Activated CD4-positive, alpha-beta T cell treated with anti-CD3 and anti-CD28 coated beads, Interleukin-2, amount 50 U/mL, for 16 hours (primary cell): ENCODE measurements around the gene CD47.

ENCODE experiments used
- DNase-seq: peaks from one replicate; pipeline ENCODE4 v3.0.0-alpha.2; 2020

Gene CD47

DNA sequence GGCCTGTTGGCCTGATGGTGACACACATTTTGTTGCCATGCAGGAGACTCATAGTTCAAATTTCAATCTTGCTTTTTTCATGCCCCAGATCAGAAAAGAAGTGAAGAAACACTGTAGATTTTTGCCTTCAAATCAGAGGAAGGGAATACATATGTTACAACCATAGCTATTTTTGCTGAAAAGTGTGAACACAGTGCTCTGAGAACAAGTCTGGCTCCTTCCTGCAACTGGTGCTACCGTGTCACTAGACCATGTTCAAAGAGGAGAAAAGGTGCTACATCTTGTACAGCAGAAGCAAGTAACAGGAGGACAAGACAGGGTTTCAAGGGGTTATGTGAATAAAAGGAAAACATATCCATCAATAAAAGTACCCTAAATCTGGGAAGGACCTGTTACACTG lies 44.6 kb downstream of the CD47 start:
- DNase-seq, result no peak

DNA sequence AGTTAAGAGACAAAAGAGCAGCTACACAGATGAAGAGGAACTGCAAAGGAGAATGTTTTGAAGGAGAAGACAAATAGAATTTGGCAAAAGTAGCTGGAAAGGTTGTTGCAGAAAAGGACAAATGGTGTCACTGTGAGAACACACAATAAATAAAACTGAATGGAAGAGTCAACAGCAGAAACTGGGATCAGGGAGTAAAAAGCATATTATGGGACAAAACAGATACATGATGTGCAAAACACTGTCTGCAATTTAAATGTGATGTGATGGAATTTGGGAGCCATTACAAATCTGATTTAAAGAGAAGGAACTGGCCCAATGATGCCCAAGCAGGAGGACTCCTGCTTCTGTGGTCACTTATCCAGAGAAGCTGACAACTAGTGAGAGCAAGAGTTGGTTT lies 46.1 kb downstream of the CD47 start:
- no peak for DNase-seq

DNA sequence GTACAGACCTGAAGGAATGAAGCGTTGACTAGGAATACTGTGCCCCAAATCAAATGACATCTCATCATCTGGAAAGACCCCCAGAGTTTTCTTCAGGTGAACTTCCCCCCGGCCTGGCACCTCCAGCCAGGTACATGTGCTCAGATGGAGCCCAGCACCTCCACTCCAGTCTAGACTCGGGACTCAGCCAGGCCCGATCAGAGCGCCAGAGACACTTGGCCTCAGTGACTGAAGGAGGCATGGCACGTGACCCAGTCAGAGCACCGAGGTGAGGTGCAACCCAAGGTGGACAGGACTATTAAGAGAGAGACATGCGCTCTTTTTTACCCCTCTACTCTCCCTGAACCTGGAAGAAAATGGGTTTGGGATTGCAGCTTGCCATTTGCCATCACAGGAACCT lies 48.5 kb downstream of the CD47 start:
- DNase-seq, result no peak

DNA sequence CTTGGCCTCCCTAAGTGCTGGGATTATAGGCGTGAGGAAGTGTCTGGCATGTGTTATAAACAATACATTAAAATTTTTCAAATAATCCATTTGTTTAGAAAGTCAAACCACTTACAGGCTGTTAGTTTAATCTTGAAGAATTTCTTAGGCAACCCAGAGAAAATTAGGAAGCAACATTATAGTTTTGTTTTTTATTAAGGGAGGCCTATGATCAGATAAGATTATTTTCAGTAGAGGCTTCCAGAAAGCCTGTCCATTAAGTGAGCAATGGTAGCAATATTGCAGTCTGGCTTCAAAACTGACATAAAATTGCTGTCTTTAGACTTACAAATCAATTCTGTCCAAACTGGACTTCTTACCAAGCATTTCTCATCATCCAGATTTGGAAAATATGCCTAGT lies 49.6 kb downstream of the CD47 start:
- DNase-seq, result no peak

DNA sequence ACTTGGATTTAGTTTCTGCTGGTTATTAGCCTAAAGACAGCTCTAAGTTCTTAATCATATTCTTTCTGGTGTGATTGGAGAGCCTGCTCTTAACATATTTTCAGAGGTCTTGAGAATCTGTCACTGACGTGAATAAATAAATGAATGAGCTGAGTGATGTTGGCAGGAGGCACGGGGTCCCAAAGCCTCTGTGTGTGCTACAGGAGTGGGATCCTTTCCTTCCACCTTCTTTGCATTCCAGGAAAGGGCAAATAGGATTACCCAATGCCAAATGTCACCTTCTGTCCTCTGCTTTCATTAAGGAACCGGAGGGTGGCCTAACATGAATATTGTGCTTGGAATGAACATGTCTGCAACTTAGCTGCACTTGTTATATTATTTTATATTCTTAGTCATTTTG lies 53.1 kb downstream of the CD47 start:
- no peak for DNase-seq

DNA sequence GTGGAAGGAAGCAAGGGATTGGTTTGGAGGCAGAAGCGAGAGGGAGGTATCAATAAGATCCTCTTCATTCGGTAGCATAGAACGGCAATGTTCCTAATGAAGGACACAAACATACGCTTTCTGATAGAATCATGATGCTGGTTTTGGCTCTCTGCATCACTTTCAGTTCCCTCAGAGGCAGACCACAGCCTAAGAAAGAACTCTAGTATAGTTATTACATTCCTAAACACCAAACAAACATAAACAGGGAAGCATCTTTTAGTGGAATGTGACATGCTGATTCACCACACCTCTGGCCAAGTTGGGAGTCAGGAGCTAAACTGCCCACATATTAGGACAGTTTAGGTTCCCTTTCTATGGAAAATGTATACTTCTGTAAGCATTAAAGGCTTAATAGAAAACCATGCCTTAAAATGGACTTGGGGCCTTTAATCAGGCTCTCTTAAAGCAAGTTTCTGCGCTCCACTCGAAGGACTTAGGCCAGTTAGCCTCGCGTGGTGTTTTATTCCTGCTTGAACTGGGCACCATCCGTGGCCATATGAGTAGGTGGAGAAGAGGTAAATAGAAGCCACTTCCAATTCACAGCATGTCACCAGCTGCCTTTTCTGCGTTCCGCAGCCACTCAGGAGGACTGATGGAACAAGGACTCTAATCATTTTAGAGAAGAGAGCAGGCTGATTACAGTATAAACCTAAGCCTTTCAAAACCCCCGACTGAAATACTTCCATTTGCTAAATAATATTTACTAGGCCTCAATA lies 53.7 kb downstream of the CD47 start:
- DNase-seq, result no peak

DNA sequence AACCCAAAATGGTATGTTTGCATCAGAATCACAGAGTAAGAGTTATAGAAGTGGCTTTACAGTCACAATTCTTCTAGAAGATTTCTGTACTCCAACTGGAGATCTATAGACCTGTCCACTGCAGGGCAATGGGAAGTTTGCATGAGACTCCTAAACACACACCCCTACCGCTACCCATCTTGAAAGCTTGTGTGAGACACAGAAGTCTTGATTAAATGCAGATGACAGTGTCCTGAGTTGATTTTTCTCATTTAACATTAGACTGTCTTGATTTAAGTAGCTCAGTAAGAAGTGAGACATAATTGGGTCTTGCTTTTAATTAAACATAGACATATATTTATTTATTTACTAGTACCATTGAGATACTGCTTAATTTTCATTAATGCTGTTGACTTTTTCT lies 54.4 kb downstream of the CD47 start:
- DNase-seq, result no peak

DNA sequence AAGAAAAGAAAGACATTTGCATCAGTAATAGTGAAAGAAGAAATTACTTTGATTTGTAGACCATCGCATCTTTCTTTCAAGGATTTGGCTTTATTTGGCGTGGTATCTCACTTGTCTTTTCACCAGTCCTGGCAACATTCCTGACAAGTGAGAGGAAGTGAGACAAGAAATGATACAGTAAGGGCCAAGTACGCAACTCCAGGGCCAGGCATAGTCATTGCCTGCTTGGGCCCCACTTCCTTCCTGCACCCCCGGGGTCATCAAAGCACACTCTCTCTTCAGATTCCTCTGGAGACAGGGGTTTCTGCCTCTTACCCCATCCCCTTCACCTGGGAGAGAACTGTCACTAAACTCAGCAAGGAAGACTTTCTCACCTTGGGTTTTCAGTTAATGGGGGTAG lies 55.1 kb downstream of the CD47 start:
- DNase-seq, result no peak

DNA sequence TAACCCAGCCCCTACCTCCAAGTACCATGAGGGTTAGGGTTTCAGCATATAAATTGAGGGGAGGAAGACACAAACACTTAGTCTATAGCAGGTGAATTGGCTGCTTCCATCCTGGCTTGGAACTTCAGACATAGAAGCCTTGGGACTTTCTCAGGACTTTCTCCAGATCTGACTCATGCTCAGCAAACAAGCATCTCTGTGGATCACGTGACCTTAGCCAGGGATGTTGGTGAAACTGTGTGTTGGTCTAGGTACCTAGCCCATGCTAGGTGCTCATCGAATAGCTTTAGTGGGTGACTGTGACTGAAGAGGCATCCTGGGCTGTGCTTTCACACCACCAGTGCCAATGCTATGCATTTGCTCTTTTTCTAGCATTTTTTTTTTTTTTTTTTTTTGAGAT lies 58.9 kb downstream of the CD47 start:
- DNase-seq, result no peak

DNA sequence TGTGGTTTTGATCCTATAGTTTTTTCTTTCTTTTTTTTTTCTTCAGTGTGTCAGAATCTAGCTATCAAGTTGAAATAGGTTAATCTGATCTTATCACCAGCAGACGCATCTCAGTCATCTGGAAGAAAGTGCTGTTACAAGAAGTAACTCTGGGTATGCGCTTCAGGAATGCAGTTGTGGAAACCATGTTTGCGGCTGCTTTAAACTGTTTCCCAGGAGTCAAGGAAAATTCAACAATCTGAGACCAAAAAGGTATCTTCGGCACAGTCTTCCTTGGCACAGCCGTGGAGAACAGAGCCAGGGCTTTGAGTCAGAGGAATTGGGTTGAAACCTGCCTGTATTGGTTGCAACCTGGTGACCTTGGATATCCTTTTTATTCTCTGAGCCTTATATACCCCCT lies 59.9 kb downstream of the CD47 start:
- DNase-seq, result no peak

DNA sequence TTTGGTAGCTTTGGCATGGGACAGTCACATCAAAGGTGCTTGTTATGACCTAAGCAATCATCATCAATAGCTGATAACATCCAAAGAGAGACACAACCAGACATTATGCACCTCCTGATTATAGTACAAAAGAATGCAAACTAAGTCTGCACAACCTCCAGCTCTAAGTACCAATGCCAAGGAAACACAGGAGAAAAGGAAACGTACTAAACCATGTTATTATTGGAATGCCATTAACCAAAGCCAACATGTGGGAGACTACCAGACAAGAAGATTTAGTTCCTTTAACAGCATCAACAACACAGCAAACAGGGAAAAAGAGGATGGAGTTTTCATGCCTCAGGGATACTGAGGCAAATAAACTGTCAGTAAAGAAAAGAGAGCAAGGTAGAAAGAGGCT lies 61.4 kb downstream of the CD47 start:
- no peak for DNase-seq

DNA sequence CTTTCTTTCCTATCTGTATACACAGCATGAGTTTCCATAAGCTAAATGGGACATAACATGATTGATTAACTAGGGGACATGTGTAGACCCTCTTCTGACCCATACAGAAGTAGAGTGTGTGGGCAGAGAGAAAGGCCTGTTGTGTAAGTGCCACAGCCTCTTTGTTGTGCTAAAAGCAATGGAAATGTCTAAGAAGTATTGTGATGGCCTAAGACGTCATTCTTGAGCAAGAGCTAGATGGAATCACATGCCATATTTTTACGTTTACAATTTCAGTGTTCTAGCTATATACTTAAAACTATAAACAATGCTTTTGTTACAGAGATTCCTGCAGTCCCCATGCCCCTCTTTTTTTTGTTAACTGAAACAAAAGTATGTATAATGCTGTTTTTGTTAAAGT lies 61.9 kb downstream of the CD47 start:
- DNase-seq, result no peak

DNA sequence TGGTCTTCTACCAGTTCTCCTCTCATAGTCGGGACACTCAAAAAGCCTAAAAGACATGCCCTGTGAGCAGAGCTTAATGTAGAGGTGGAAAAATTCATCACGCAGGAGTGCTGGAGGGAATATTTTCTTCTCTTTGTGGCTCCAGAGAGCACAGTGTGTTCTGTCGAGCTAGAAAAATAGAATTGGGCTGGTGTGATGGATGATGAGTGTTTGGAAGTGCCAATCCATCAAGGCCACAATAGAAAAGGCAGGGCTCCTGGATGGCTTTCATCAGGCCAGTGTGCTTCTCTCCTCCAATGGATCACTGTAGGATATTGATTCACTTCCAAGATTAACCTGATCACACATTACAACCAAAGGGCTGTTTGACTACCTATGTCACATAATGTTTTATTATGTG lies 65.7 kb downstream of the CD47 start:
- no peak for DNase-seq

DNA sequence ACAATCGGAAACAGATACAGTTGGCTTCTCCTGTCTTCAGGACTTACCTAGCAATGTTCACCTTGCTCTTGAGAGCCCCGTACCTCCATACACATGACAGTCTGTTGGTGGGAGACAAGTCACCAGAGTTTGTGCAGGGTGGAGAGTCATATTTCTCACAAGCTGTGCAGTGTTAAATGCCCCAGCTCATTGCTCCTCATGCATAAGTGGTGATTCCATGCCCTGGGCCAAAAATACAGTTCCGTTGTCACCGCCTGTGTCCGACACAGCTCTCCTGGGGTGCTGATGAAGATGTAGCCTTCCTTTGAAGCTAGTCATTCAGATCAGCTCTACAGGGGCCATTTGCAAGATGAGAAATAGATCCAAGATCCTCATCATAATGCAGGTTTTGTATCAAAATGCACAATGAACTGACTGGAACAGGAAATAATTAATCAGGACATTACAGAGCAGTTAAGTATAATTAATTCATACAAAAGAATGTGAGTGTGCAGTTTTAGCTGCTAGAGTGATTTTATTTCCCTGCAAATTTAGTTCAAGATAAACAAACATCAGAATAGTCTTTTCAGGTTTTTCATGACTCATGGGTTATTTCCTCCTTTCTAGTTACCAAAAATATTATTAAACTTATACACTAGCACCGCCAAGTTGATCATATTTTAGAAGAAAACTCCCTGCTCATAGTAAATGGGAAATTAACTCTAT lies 66.5 kb downstream of the CD47 start:
- no peak for DNase-seq

DNA sequence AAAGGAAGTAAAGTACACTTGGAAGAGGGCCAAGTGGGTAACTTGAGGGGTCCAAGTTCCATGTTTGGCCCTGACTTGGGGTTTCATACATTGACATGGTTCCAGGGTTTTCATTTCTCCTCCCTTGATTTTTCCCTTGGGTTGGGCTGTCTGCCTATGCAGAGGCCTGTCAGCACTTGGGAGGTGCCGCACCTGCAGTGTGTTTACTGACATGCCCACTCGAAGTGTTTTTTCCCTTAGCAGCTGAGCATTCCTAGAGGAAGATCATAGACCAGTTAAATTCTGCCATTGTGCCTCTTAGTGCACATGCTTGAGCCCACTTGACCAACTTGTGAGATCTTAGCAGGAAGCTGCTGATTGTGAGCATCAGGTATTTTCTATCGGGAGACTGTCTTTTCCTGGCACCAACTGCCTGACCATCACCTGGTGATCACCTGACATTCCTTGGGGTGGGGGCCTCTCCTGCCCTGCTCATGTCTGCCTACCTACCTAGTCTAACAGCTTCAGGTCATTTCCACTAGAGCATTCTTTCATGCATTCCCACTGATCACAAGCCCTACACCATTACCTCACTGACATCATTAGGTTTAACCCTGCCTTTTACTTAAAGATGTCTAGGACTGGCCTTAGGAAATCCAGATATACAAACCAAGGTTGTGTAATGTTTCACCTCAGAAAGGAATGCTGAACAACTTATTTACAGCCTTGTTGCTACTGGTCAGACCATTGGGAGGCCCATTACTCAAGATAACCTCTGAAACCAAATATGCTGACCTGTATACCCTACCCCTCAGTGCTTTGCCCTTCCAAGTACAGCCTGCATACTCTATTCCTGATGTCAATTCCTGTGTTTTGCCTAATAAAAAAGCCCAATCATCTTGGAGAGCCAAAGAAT lies 68.3 kb downstream of the CD47 start:
- no peak for DNase-seq

DNA sequence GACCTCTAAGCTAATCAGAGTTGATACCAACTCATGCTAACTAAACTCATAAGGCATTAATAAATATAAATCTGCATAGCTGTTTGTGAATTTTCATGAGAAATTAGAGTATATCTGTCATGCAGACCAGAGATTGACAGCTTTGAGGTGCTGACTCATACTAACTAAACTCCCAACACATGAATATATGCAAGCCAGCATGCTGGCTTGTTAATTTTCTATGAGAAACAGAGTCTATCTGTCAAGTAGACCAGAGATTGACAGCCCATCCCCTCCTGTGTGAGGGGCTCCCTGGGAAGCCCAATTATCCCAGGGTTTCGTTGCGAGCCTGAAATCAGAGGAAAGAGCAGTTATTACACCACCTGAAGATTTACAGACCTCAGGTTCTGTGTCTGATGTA lies 69.3 kb downstream of the CD47 start:
- no peak for DNase-seq

DNA sequence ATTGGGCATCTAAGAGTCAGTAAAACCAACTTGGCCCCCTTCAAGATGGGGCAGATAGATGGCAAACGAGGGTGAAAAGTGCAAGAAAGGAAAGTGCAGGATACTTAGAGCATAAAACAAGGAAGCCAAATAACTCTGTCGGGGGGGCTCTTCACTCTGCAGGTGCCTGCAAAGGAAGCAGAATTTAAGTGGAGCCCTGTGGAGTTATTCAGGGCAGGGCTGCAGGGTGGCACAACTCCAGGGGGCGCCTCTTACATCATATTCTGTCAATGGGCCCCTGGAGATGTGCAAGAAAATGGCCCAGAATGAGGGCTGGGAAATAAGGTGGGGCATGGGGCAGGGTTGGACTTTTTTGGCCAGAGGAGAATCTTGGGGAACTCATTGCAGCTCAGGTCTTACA lies 69.7 kb downstream of the CD47 start:
- no peak for DNase-seq

DNA sequence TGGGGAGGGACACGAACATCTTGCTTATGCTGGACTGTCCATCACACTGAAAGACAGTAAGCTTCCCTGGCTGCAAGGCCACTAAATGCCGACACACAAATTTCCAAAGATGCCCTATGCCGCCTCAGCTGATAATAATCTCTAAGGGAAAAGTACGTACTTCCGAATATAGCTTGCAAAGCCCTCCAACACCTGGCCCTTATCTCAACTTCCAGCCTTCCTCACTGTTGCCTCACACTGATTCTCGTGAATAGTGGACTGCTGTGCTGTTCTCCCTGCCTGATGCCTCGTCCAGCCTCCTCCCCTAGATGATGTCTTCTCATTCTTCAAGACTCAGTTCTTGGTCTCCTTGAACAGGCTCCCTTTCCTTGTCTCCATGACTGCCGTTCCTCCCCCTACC lies 72.3 kb downstream of the CD47 start:
- DNase-seq, result no peak

DNA sequence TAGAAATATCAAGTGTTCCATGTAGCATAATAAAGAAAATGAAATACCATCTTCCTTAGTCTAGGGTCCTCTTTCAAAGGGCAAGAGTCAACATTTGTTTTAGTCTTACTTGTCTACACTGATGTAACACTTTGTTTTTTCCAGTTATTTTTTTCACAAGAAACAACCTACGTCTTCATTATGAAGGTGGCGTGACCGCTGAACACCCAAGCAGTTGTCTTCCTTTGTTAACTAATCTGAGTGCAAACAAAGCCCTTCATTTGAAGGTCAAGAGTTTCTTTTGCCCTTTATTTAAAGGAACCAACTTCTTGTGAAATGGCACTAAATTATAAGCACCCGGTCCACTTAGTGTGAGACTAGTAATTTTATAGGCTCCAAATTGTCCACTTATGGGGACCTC lies 73.2 kb downstream of the CD47 start:
- DNase-seq, result no peak

DNA sequence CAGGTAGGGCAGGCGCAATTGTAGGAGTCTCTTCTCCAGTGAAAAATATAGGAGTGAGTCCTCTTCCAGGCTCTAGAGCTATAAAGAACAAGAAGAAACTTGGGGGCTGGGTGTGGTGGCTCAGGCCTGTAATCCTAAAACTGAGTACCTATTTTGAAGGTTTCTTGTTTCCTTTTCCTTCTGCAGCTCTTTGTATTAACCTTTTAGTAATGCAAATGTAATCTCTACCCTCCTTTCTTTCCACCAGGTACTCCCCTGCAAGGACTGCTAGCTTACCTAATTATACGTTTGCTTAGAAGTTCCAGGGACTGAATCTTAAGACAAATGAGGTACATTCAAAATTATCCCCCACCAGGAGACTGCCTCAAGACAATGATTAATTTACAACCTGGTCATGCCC lies 75.9 kb downstream of the CD47 start:
- no peak for DNase-seq

DNA sequence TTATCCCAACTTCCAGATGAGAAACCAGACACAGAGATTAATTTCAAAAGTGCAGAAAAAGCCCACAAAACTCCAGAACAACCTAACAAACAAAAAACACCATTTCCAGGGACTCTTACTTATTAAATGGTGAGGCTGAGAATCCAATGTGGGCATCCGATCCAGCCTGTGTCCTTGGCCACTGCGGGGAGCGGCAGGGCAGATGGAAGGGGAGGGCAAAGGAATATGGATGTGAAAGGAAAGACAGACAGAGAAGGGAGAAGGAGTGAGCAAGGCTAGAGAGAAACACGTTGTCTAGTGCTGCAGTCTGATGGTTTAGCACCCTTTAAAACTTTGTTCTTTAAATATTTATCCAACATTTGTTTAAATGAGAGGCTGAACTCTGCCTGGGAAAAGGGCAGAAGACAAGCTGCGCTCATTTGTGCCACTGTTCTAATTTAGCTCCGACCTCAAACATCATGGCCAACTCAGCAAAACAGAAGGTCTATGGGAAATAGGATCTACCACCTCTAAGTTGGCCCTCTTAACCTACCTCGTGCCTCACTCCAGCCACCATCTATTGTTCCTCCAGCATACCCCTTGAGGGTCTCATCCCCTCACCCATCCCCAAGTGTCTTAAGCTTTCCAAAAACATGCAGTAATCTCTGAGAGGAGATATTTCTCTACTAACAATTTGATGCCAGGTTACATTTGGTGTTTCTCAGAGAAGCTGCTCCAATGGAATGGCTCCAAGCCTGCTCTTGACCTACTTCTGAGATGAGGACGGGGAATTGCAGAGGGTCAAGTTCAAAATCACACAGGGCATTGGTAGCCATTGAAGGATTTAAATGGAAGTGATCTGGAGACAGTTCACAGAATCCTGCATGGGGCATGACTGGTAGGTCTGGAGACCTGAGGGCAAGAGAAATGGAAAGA lies 77.4 kb downstream of the CD47 start:
- no peak for DNase-seq

DNA sequence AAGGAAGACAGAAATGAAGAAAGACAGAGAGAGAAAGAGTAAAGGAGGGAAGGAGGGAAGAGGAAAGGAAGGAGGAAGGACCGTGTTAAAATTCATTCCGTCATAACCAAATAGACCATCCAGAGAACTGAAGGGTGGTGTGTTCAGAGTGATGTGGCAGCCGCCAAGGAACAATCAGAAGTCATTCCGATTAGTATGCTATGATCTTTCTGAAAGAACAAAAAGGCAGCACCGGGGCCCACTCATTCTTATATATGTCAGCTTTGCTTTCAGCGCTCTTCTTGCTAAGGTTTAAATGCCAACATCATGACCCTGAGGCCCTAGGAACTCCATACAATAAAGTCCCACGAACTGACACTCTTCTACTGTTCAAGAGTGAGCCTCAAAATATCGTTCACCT lies 78.5 kb downstream of the CD47 start:
- no peak for DNase-seq

DNA sequence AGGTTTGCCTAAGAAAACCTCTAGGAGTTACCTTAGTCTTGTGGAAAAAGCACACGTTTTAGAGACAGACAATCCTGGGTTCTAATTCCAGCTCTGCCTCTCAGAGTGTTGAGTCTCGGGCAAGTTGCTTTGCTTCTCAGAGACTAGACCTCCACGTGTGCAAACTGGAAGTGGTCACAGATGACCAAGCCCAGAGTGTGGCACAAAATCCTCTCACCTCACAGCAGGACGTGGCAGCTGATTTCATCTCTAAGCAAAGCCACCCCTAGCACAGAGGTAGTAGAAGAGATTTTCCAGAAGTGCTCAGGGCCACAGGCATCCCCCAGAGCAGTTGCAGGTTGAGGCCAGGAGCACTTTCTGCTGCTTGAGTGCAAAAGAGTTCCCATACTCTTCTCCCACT lies 79.2 kb downstream of the CD47 start:
- no peak for DNase-seq
